CD14-positive monocyte (primary cell): ENCODE data around the gene CAMTA1. TPM values are rescaled to one million over a fixed set of nuclear protein-coding genes. Genes with fewer than 3 reads are reported as not detected.

ENCODE experiments used
- DNase-seq, 3 donors: peaks; one replicate each; pipeline ENCODE4 v3.0.0-alpha.2; 2011 to 2022
- H2AFZ ChIP-seq: 2 replicates; pipeline ENCODE4 v1.6.0; 2012; ENCODE audit warnings: mild to moderate bottlenecking, low read depth, low read length, inconsistent platforms; ENCODE audit not compliant: insufficient read depth, poor library complexity, severe bottlenecking
- H3K27ac ChIP-seq, 2 donors: 1 replicate in 1 of 2; 2 replicates in 1 of 2; pipeline ENCODE4 v1.5.1; 2012 to 2013; ENCODE audit warnings: low read length in 2 of 2, control low read depth in 1 of 2, inconsistent platforms in 1 of 2, low read depth in 1 of 2, mild to moderate bottlenecking in 1 of 2
- H3K27me3 ChIP-seq, 2 donors: one replicate each; pipeline versions ENCODE4 v1.6.0 to v1.6.1; 2011 to 2013; ENCODE audit warnings: low read length in 2 of 2; ENCODE audit not compliant: control insufficient read depth in 2 of 2, insufficient read depth in 2 of 2
- H3K36me3 ChIP-seq, 2 donors: replicated peaks in 1 of 2; 1 replicate in 1 of 2; 2 replicates in 1 of 2; pipeline versions ENCODE4 v1.5.1 to v1.6.1; 2012 to 2013; ENCODE audit warnings: low read length in 2 of 2, control low read depth in 1 of 2, inconsistent platforms in 1 of 2, mild to moderate bottlenecking in 1 of 2; ENCODE audit not compliant: insufficient read depth in 2 of 2, control insufficient read depth in 1 of 2
- H3K4me1 ChIP-seq, 2 donors: 1 replicate in 1 of 2; 2 replicates in 1 of 2; pipeline versions ENCODE4 v1.5.1 to v1.6.1; 2012 to 2013; ENCODE audit warnings: low read length in 2 of 2, control low read depth in 1 of 2, inconsistent platforms in 1 of 2, mild to moderate bottlenecking in 1 of 2, moderate library complexity in 1 of 2; ENCODE audit not compliant: insufficient read depth in 2 of 2, control insufficient read depth in 1 of 2
- H3K4me2 ChIP-seq: replicated peaks from 2 replicates; pipeline ENCODE3; 2012; ENCODE audit warnings: low read length, moderate library complexity, mild to moderate bottlenecking; ENCODE audit not compliant: poor library complexity, severe bottlenecking; ENCODE audit errors: extremely low read depth
- H3K4me3 ChIP-seq, 3 experiments: fragments of 200-600 bp in 1 of 3; sonication (generic) in 1 of 3; replicated peaks in 1 of 3; 1 replicate in 2 of 3; 2 replicates in 1 of 3; pipeline ENCODE4 v1.5.1; 2011 to 2013; ENCODE audit warnings: low read length in 3 of 3, mild to moderate bottlenecking in 3 of 3, control low read depth in 2 of 3, low read depth in 2 of 3, inconsistent platforms in 1 of 3, moderate library complexity in 1 of 3
- H3K79me2 ChIP-seq: 2 replicates; pipeline ENCODE4 v1.6.0; 2012; ENCODE audit warnings: mild to moderate bottlenecking, control low read depth, inconsistent platforms, low read length, moderate library complexity; ENCODE audit not compliant: insufficient read depth
- H3K9ac ChIP-seq: 2 replicates; pipeline ENCODE4 v1.6.0; 2017; ENCODE audit warnings: low read length, mild to moderate bottlenecking; ENCODE audit not compliant: insufficient read depth, poor library complexity, severe bottlenecking
- H3K9me3 ChIP-seq, 2 donors: replicated peaks in 1 of 2; 1 replicate in 1 of 2; 2 replicates in 1 of 2; pipeline versions ENCODE4 v1.5.1 to v1.6.1; 2012 to 2013; ENCODE audit warnings: low read length in 2 of 2, control low read depth in 1 of 2; ENCODE audit not compliant: control insufficient read depth in 1 of 2, insufficient read depth in 1 of 2
- H4K20me1 ChIP-seq: 2 replicates; pipeline ENCODE4 v1.6.0; 2012; ENCODE audit warnings: mild to moderate bottlenecking, low read length, control low read depth, moderate library complexity; ENCODE audit not compliant: insufficient read depth
- H3K27ac Mint-ChIP-seq, 7 donors: one replicate each; pipeline ENCODE4 v1.8.0; 2020; ENCODE audit warnings: mild to moderate bottlenecking in 7 of 7, mixed read lengths in 7 of 7, moderate library complexity in 6 of 7, inconsistent platforms in 2 of 7
- H3K27me3 Mint-ChIP-seq, 3 donors: one replicate each; pipeline ENCODE4 v1.8.0; 2021 to 2022; ENCODE audit warnings: low read depth in 3 of 3, mild to moderate bottlenecking in 3 of 3, mixed read lengths in 3 of 3, moderate library complexity in 3 of 3, inconsistent platforms in 1 of 3
- H3K36me3 Mint-ChIP-seq, 2 donors: one replicate each; pipeline ENCODE4 v1.8.0; 2020; ENCODE audit warnings: mixed read lengths in 2 of 2, inconsistent platforms in 1 of 2, mild to moderate bottlenecking in 1 of 2
- H3K4me1 Mint-ChIP-seq: one replicate; pipeline ENCODE4 v1.8.0; 2020; ENCODE audit warnings: mild to moderate bottlenecking, mixed read lengths
- H3K4me3 Mint-ChIP-seq, 2 donors: one replicate each; pipeline ENCODE4 v1.8.0; 2020; ENCODE audit warnings: mild to moderate bottlenecking in 2 of 2, mixed read lengths in 2 of 2, moderate library complexity in 1 of 2
- H3K9me3 Mint-ChIP-seq, 7 donors: one replicate each; pipeline ENCODE4 v1.8.0; 2020 to 2022; ENCODE audit warnings: mixed read lengths in 7 of 7, mild to moderate bottlenecking in 6 of 7, moderate library complexity in 6 of 7, inconsistent platforms in 2 of 7
- WGBS: methylation state at CpG from one replicate; pipeline ENCODE4 v1.1.5; 2013; ENCODE audit warnings: missing lambda C conversion rate; ENCODE audit not compliant: insufficient coverage; 5-methylcytosine and 5-hydroxymethylcytosine counted together
- intact Hi-C, 2 donors: fragments of 100-400 bp; cut with micrococcal nuclease; formaldehyde crosslinking; loops; one replicate each; pipeline versions ENCODE4 v1.15.0 to v1.15.1; 2023
- polyA plus RNA-seq, 3 donors: library from polyadenylated mRNA; depleted of rRNA in 1 of 3; unstranded in 2 of 3; stranded (reverse) in 1 of 3; fragments of 300-500 nt in 2 of 3; fragments of >200 nt in 1 of 3; fragmentation: Illumina TruSeq in 2 of 3; gene quantifications; 1 replicate in 2 of 3; 2 replicates in 1 of 3; pipeline ENCODE4 v1.2.3, GENCODE V29; 2012 to 2021
- TF ChIP-seq, protein P1 (sequence below): fragments of 200-600 bp; IDR thresholded peaks from one replicate; pipeline ENCODE4 v1.8.0; 2022; ENCODE audit warnings: antibody characterized with exemption, mild to moderate bottlenecking

CAMTA1 gene
- polyA plus RNA-seq, 3 donors, result 52.0 to 89.6 (median 78.3) TPM

DNA sequence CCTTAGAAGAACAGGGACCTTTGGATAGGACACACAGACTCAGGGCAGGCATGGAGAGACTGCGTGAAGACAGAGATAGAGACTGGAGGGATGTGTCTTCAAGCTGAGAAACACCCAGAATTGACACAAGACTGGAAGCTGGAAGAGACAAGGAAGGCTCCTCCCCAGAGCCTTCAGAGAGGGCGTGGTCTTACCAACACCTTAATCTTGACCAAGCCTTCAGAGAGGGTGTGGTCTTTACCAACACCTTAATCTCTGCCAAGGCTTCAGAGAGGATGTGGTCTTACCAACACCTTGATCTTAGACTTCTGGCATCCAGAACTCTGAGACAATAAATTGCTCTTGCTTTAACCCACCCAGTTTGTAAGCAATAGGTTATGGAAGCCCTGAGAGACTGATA lies 504.4 kb downstream of the CAMTA1 start:
- no peaks in the 10 kb centered on the region for H4K20me1 ChIP-seq
- no peak overlapping the region for H3K27ac ChIP-seq
- Mint-ChIP-seq H3K4me1 (no peaks in the 10 kb centered on the region), H3K9me3 (peaks cover 0 to 6% (median 4%) of the 10 kb centered on the region in 7 donors), H3K36me3 (no peaks in the 10 kb centered on the region), H3K4me3 (no peak overlapping the region), H3K27me3 (peaks cover 3 to 8% (median 5%) of the 10 kb centered on the region in 3 donors), H3K27ac (no peak overlapping the region)
- intact Hi-C loops, result no loop called here
- H3K36me3 ChIP-seq, result no peaks in the 10 kb centered on the region
- H3K9ac ChIP-seq, result no peak overlapping the region
- no peak overlapping the region for H3K4me3 ChIP-seq
- H2AFZ ChIP-seq, result no peak overlapping the region
- H3K27me3 ChIP-seq, result no peaks in the 10 kb centered on the region
- WGBS, result 80% methylated on average over 1 of the region's 2 CpGs
- H3K4me2 ChIP-seq, result no peak overlapping the region
- no peaks in the 10 kb centered on the region for H3K4me1 ChIP-seq
- TF ChIP-seq, protein P1, sequence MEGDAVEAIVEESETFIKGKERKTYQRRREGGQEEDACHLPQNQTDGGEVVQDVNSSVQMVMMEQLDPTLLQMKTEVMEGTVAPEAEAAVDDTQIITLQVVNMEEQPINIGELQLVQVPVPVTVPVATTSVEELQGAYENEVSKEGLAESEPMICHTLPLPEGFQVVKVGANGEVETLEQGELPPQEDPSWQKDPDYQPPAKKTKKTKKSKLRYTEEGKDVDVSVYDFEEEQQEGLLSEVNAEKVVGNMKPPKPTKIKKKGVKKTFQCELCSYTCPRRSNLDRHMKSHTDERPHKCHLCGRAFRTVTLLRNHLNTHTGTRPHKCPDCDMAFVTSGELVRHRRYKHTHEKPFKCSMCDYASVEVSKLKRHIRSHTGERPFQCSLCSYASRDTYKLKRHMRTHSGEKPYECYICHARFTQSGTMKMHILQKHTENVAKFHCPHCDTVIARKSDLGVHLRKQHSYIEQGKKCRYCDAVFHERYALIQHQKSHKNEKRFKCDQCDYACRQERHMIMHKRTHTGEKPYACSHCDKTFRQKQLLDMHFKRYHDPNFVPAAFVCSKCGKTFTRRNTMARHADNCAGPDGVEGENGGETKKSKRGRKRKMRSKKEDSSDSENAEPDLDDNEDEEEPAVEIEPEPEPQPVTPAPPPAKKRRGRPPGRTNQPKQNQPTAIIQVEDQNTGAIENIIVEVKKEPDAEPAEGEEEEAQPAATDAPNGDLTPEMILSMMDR, result no peak
- no peaks in the 10 kb centered on the region for H3K9me3 ChIP-seq
- DNase-seq, result no peak
- no peaks in the 10 kb centered on the region for H3K79me2 ChIP-seq

DNA sequence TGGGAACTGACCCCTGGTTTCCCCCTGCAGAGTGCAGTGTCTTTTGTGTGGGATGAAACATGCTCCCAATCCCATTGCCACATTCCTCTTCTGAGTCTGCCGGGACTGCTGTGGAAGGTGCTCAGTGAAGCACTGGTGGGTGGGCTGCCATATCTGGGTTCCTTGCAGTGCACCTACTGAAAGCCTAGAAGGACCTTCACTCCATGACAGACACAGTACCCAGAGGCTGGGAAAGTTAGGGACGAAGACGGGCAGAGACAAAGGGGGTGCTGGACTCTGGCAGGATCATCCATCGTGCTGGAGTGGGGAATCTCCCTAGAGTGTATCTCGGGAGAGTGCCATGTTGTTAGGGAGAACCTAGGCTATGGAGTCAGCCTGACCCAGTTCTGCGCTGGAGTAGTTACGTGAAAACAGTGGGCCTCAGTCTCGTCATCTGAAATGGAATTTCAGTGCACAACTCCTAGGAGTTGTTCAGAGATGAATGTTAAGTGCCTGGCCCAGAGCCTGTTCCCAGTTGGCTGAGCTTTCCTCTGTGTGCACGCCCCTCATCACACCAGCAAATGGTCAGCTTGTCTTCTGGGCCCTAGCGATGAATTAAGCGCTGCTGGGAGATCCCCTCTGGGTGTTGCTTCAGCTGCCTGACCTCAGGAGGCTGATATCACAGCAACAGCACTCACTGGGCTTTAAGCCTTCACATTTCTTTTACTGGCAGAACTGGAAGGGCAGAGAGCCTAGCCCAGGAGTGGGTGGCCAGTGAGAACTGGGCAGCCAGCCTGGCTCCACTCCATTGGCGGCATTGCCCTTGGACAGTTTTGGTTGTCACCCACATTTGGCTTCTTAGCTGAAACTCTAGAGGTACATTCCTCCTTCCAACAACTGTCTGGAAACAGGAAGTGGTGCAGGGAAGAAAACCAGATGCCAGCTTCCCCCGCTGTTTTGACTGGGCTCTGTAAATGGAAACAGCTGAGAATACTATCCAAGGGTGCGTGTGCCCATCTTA lies 506.0 kb downstream of the CAMTA1 start:
- TF ChIP-seq, protein P1, result no peak
- DNase-seq, result no peak
- Histone ChIP-seq H3K27ac (no peak overlapping the region), H3K27me3 (no peaks in the 10 kb centered on the region), H3K4me2 (no peak overlapping the region), H3K4me3 (no peak overlapping the region), H3K9me3 (no peaks in the 10 kb centered on the region), H3K4me1 (no peaks in the 10 kb centered on the region), H2AFZ (no peak overlapping the region), H3K79me2 (no peaks in the 10 kb centered on the region), H3K36me3 (no peaks in the 10 kb centered on the region), H3K9ac (no peak overlapping the region), H4K20me1 (no peaks in the 10 kb centered on the region)
- WGBS, result 71% methylated on average over 11 of the region's 14 CpGs
- Mint-ChIP-seq H3K36me3 (no peaks in the 10 kb centered on the region), H3K9me3 (peaks cover 0 to 6% (median 1%) of the 10 kb centered on the region in 7 donors), H3K27ac (peak overlapping the region in 1 of 7 donors; percentile 29), H3K4me1 (no peaks in the 10 kb centered on the region), H3K4me3 (no peak overlapping the region), H3K27me3 (peaks cover 1 to 8% (median 5%) of the 10 kb centered on the region in 3 donors)
- intact Hi-C loops, result no loop called here
